Inferior parietal cortex (tissue), 1 donor: Measurements from ENCODE around the gene TMEM63B.

ENCODE experiments used
- DNase-seq: peaks from one replicate; pipeline ENCODE4 v3.0.0-alpha.2; 2016; ENCODE audit errors: extremely low spot score

The TMEM63B gene

GRCh38 chr6:44117397-44118128, 9.8 kb upstream of the TMEM63B start:
- DNase-seq = no peak

- no peak for DNase-seq
Observed at GRCh38 chr6:44119704-44120262, 7.6 kb upstream of the TMEM63B start.

- no peak for DNase-seq
Observed at GRCh38 chr6:44120692-44121443, 6.5 kb upstream of the TMEM63B start.

GRCh38 chr6:44122801-44123200, 4.6 kb upstream of the TMEM63B start:
- no peak for DNase-seq

GRCh38 chr6:44123544-44123943, 3.8 kb upstream of the TMEM63B start:
- no peak for DNase-seq

- peak; percentile 20 for DNase-seq
Observed at GRCh38 chr6:44126320-44127149, 819 bp upstream of the TMEM63B start.

GRCh38 chr6:44128020-44128917, 915 bp downstream of the TMEM63B start:
- no peak for DNase-seq

- no peak for DNase-seq
Observed at GRCh38 chr6:44129841-44130322, 2.5 kb downstream of the TMEM63B start.

GRCh38 chr6:44131892-44132291, 4.5 kb downstream of the TMEM63B start:
- DNase-seq = no peak

- DNase-seq = no peak
Observed at GRCh38 chr6:44132476-44132875, 5.1 kb downstream of the TMEM63B start.

GRCh38 chr6:44133003-44133931, 5.9 kb downstream of the TMEM63B start:
- peak; percentile 55 for DNase-seq

- no peak for DNase-seq
Observed at GRCh38 chr6:44133981-44134711, 6.8 kb downstream of the TMEM63B start.

GRCh38 chr6:44135173-44135758, 7.9 kb downstream of the TMEM63B start:
- peak; percentile 32 for DNase-seq

- no peak for DNase-seq
Observed at GRCh38 chr6:44135875-44136274, 8.5 kb downstream of the TMEM63B start.

GRCh38 chr6:44138717-44139350, 11.5 kb downstream of the TMEM63B start:
- DNase-seq = no peak

GRCh38 chr6:44139351-44139743, 12.0 kb downstream of the TMEM63B start:
- no peak for DNase-seq

- no peak for DNase-seq
Observed at GRCh38 chr6:44142835-44143234, 15.5 kb downstream of the TMEM63B start.

- DNase-seq = no peak
Observed at GRCh38 chr6:44143731-44144130, 16.4 kb downstream of the TMEM63B start.
